Stimulated activated CD4-positive, alpha-beta T cell treated with anti-CD3 and anti-CD28 coated beads, Interleukin-2, amount 100 ng/mL, for 4 hours (primary cell): ENCODE results near the gene TPST1.
"Not testable (repeated sequence)": the region's sequence is repeated elsewhere in the genome, so short reads cannot be mapped to it uniquely, and the experiment has no call there.

Experiments used
- DNase-seq: peaks from one replicate; pipeline ENCODE4 v3.0.0-alpha.2; 2020; ENCODE audit warnings: low read depth

TPST1 gene

DNA sequence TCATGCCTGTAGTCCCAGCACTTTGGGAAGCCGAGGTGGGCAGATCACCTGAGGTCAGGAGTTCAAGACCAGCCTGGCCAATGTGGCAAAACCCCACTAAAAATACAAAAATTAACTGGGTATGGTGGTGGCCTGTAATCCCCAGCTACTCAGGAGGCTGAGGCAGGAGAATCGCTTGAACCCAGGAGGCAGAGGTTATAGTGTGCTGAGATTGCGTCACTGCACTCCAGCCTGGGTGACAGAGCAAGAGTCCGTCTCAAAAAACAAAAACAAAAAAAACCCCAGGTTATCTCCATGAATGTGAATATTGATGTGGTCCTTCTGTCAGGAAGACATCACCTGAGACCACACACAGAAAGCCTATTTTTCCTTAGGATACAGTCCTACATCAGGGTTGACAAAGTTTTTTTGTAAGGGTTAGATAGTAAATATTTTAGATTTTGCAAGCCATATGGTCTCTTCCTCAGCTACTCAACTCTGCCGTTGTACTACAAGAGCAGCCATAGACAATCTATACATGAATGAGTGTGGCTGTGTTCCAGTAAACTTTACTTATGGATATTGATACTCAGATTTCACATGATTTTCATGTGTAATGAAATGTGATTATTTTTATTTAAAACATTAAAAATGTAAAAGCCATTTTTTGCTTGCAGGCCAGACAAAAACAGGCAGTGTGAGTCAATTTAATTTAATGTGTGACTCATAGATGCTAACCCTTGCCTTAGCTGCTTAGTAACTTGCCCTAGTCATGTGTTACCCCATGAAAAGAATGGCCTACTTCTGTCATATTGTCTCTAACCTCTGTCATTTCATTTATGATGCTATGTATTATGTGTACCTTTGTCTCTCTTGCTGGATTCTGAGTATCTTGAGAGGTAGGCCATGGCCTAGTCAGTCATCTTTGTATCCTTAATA lies 78.1 kb downstream of the TPST1 start:
- DNase-seq: no peak

DNA sequence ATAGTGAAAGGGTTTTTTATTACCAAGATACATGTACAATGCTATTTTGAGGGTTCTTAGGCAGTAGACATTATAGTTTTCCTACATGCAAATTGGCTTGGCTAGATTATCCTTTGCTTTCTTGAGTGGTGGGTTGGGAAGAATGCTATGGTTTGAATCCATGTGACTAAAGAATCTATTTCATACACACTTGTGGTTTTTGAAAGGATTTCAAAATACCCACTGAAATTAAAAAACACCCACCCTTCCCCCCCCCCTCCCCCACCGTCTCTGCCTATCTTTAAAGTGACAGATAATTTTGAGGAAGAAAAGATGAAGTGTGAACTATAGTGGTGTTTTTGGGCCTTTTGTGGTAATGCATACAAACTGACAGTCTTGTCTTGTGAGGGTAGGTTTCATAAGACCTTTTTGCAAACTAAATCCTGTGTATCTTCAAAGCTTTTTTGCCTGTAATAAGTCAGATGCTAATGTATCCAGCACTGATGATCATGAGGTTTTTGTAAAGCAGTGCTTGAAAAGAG lies 90.9 kb downstream of the TPST1 start:
- DNase-seq: no peak

DNA sequence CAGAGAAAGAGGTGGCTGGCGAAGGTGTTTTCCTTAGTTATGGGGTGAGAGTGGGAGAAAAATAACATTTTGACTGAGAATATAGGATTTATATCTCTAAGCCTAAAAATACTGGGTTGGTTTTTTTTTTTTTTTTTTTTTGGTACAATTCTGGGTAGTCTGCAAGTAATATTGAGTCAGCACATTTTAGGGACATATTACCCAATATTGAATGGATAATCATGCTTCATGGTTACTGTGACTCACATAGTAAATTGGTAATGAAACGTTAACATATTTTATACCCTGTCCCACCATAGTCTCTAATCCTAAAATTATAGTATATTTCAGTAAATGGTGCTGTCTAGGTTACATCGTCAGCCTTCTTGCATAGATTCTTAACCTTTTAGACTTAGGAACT lies 91.4 kb downstream of the TPST1 start:
- DNase-seq: no peak

DNA sequence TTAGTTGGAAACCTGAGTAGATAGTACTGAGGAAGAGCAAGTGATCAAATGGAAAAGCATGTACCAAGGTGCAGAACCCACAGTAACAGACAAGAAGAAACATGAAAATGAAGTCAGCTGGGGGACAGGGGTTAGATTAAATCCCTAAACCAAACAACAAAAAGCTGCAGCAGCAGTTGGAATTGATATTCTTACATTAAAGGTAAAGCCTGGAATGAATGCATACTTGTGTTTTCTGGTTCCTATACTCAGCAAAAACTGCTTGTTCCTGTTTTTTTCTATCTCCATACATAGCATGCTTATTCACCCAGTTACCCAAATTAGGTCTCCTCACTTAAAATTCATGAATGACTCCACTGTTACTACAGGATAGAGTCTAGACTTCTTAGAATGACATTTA lies 92.4 kb downstream of the TPST1 start:
- no peak for DNase-seq

DNA sequence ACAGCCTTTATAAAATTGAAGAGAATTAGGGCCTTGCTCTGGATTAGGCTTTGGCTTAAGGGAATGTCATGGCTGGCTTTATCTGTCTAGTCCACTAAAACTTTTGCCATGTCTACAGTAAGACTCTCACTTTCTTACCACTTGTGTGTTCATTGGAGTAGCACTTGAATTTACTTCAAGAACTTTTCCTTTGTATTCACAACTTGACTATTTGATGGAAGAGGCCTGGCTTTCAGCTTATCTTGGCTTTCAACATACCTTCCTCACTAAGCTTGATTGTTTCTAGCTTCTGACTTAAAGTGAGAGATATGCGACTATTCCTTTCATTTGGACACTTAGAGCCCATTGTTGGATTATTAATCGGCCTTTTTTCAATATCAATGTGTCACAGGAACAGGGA lies 96.1 kb downstream of the TPST1 start:
- no peak for DNase-seq

DNA sequence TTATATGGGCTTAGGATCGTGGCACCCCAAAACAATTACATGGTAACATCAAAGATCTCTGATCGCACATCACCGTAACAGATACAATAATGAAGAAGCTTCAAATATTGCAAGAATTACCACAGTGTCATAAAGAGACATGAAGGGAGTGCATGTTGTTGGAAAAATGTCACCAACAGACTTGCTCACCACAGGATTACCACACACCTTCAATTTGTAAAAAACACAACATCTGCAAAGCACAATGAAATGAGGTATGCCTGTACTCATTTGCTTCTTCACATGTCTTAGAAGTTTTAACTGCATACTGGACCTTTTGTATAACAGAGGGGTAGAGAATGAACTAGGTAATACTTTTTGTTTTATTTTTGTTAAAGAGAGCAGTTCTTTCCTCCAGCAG lies 96.6 kb downstream of the TPST1 start:
- DNase-seq: no peak

DNA sequence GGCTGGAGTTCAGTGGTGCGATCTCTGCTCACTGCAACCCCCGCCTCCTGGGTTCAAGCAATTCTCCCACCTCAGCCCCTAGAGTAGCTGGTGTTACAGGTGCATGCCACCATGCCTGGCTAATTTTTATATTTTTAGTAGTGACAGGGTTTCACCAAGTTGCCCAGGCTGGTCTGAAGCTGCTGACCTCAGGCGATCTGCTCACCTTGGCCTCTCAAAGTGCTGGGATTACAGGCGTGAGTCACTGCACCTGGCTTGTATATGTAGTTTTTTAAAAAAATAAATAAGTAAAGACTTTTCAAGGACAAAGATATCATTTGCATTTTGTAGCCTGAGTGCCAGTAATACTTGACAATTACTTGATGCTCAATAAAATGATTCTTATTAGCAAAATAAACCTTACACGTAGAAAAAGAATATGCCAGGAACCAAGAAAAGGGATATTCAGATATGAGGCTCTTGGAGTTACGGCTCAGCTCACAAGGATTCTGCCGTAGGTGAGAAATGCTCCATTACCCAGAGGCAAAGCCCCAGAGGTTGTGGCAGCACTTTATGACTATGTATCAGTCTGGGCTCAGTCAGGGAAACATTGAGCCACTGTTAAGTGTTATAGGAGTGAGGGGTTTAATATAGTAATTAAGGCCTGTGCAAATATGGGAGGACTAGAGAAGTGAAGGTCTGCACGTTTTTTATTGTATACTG lies 98.5 kb downstream of the TPST1 start:
- DNase-seq: no peak

DNA sequence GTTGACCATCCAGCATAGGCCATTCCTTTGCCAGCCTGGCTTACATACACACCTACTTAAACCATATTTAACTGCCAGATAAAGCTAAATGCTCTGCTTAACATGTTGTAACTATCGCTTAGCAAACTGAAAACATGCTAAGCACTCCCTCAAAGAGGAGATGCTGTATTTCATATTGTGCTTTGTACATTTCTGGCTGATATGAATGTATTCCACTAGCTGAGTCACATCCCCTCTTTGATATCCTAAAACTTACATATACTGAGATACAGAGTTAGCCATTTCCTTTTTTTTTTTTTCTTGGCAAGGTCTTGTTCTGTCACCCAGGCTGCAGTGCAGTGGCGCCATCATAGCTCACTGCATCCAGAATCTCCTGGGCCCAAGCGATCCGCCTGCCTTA lies 99.4 kb downstream of the TPST1 start:
- DNase-seq: no peak

DNA sequence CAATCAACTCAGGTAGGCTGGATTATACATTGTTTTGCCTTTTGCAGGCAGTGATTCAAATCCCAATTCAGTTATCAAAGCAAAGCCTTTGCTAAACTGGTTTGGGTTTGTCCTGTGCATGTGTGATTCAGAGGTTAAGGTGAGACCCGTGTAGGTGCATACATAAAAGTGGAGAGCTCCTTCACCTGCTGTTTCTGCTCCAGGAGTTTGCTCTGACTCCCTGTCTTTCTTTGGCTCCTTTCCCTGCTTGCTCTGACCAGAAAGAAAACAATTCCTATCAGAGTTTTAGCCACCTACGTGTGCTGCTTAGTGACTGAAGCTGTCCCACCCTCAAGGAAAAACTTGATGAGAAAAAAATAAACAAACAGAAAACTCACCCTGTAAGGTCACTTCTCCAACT lies 101.1 kb downstream of the TPST1 start:
- DNase-seq: no peak

DNA sequence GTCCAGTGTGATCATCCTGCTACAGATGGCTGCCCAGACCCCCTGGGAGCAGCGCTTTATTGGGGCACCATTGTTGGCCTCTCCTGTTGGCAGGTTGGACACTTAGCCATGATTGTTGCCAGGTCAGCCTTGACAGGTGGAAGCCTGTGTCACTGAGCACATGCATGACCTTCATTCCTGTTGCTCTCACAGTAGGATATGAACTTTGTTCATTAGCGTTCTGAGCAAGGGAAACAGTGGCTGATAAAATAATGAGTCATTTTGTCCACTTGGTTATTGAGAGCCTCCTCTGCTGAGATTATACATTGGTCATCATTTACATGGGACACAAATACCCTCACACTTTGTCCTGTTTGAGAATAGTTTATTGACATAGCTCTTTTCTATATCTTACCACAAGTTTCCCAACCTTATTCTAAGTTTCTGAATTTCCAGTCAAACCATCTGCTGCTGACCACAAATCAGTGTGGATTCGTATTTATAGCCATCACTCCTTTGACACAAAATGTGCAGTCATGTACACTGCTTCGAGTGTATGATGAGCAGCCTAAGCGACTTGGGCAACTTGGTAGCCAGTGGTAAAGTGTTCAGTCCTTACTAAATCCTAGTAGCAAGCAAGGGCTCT lies 102.6 kb downstream of the TPST1 start:
- no peak for DNase-seq

DNA sequence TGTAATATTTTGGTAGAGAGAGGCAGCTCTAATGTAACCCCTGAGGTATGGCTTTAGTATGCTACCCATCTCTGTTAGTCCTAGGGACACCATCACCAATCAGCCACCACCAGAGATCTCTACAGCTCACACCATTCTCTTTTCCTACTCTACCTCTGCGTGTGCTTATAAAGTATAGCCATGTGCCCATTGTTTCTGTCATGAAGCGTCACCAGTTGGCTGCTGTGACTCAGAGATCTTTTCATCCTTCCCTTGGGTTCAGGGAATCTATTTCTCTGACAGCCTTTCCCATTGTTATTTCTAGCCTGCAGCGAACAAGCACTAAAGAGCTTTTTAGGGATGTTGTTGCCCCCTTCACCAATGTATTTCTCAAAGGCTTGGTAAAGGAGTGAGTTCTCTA lies 103.3 kb downstream of the TPST1 start:
- DNase-seq: no peak

DNA sequence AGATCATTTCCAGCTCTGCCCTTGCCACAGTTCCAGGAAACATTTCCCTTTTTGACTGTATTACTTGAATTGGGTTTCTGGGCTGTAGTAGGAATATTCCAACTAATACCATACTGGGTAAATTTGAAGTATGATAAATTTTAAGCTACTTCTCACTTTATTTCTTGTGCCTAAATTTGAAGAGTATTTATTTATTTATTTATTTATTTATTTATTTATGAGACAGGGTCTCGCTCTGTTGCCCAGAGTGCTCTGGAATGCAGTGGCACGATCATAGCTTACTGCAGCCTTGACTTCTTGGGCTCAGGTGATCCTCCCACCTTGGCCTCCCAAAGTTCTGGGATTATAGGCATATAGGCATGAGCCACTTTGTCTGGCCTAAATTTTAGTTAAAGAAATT lies 105.5 kb downstream of the TPST1 start:
- DNase-seq: no peak

DNA sequence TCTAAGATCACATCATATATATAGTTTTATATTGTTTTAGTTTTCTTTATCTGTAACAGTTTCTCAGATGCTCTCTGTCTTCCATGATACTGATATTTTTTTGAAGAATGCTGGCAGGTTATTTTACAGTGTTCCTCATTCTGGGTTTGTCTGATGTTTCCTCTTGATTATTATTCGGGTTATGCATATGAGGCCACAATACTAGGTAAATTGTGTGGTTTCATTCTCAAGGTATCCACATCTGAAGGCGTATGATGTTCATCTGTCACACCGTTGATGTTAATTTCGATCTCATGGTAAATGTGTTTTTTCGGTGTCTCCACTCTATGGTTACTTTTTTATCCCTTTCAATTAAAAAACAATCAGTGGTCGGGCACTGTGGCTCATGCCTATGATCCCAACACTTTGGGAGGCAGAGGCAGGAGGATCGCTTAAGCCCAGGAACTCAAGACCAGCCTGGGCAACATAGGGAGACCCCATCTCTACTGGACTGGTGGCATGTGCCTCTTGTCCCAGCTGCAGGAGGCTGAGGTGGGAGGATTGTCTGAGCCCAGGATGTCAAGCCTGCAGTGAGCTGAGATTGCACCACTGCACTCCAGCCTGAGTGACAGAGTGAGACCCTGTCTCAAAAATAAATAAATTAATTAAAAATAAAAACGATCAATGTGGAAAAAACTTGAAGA lies 108.9 kb downstream of the TPST1 start:
- no peak for DNase-seq

DNA sequence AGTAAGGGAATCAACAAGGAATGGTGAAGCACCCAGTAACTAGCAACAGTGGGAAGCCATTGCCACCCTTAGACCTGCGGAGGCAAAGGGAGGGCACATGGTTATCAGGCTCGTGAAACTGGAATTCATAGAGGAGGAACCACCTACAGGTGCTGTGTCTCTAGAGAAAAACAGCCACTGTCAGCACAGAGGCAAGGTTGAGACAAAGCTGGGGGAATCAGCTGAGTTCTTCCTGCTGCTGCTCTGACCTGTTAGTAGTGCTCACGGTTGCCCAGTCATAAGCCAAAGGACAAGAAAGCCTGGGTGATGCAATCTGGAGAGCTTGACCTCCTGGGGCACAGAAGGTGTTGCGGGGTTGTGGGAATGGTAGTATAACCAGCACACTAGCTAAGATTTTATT lies 110.1 kb downstream of the TPST1 start:
- DNase-seq: no peak

DNA sequence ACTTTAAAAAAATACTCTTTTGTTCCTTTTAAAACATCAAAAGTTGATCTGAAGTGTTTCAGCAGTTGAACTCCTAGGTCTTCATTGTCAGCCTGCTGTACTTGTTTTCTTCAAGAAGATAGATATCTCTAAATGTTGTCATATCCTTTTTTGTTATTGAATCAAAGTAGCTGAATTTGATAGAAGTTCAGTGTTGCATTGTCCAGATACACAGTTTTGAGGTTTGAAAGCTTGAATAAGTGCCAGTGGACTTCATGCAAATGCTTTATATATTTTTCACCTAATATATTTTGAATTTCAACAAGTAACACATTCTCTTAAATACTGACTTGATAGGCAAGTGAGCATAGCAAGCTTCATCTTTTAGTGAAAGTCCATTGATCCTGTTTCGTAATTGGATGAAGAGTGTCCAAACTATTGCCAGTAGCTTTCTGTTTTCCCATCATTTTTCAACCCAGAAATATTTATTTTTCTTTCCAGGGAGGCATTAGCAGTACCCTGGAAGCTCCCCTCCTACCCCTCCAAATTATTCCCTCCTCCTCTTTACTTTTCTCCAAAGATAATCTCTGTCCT lies 114.4 kb downstream of the TPST1 start:
- no peak for DNase-seq

DNA sequence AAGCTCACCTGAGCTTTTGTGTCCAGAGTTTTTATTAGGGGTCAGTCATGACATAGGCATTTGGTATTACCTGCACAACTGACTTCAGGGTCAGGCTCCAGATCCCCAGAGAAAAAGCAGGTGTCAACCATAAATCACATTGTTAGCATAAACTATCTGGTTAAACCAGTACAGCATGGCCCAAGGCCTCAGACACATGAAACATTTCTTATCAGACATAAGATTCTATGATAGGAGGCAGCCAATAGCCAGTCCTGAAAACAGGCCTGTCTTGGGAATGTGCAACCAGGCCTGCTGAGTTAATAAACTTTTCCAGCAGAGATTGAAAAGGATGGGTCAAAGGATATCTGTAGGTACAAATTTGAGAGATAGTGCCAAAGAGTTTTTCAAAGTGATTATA lies 116.1 kb downstream of the TPST1 start:
- no peak for DNase-seq

DNA sequence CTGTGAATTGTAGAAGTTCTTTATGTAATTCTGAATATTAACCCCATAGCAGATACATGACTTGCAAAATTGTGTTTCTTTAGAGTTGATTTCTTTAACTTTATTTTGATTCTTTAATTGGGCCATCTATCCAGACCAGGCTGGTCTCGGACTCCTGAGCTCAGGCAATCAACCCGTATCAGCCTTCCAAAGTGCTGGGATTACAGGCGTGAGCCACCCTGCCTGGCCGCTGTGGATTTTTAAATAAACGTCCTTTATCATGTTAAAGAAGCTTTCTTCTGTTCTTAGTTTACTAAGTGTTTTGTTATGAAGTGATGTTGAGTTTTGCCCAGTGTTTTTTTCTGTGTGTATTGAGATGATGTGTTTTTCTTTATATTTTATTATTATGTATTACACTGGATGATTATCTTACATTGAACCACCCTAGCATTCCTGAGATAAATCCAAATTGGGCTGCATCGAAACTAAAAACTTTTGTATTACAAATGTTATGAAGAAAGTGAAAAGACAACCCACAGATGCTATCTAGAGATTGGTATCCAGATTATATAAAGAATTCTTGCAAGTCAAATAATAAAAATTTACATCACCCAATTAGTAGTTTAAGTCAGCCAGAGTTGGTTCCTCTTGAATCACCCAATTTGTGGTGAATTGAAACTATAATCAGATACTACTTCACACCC lies 118.1 kb downstream of the TPST1 start:
- no peak for DNase-seq

DNA sequence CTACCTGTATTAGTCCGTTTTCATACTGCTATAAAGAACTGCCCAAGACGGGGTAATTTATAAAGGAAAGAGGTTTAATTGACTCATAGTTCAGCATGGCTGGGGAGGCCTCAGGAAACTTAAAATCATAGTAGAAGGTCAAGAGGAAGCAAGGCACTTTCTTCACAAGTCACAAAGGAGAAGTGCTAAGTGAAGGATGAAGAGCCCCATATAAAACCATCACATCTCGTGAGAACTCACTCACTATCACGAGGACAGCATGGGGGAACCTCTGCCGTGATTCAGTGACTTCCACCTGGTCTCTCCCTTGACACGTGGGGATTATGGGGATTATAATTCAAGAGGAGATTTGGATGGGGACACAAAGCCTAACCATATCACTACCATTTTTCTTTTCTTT lies 119.9 kb downstream of the TPST1 start:
- not testable (repeated sequence) for DNase-seq

DNA sequence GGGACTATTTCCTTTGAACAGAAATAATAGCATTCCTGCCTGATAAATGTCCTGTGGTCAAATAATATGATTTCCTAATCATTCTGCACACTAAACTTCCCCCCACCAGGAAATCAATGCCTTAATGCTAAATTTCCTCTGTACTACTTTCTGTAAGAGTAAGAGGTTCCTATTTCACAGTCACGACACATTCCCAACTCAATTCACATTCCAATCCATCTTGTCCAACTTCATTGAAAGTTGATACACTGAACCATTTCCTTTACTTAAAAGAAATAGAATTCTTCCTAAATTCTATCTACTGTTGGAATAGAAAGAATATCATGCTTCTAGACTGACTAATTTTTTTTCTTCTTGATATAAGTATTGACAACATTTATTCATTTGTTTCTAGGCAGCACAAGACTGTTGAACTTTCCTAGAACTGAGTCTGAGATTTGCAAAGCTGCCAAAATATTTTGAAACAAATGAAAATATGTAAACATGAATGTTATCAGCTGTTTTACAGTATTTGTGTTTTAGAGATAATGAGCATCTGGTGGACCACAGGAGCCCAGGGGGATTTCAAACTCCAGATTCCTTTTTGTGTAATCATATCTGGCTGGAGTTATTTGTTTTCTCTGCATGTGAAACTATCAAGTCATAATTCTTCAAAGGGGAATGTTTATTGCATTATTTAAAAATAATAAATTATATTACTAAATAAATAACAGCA lies 121.5 kb downstream of the TPST1 start:
- no peak for DNase-seq

DNA sequence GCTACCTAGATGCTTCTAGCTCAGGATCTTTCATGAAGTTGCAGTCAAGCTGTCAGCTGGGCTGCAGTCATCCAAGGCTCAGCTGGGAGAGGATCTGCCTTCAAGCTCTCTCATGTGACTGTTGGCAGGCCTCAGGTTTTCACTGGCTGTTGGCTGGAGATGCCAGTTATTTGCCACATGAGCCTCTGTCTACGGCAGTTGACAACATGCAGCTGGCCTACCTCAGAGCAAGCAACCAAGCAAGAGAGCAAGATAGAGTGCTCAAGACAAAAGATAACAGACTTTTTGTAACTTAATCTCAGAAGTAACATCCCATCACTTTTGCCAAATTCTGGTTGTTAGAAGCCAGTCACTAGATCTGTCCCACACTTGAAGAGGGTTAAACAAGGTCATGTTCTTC lies 125.8 kb downstream of the TPST1 start:
- no peak for DNase-seq

DNA sequence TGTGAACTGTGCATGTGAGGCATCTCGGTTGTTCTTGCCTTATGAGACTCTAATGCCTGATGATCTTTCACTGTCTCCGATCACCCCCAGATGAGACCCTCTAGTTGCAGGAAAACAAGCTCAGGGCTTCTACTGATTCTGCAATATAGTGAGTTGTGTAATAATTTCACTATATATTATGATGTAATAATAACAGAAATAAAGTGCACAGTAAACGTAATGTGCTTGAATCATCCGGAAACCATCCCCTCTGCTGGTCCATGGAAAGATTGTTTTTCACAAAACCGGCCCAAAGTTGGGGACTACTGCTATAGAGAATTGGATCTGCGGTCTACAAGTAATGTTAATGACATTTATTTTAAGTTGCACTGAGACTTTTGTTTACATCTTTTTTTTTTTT lies 126.7 kb downstream of the TPST1 start:
- DNase-seq: no peak
